Activated CD8-positive, alpha-beta T cell treated with anti-CD3 and anti-CD28 coated beads for 36 hours (primary cell): ENCODE data around the gene CPT1C. TPM values are rescaled to one million over a fixed set of nuclear protein-coding genes. Genes with fewer than 3 reads are reported as not detected.

Experiments
- ATAC-seq: fragments of 200-7000 bp; cut with Tn5 transposase; one replicate; pipeline ENCODE4 v1.10.0; 2021; ENCODE audit warnings: mild to moderate bottlenecking, moderate library complexity
- CTCF ChIA-PET: fragments of 350-600 bp; sonication (Branson Sonifier 250); formaldehyde crosslinking; loops from one replicate; lab custom pipeline; 2021; ENCODE audit warnings: antibody characterized with exemption; lab: Charles Lee
- POLR2A ChIA-PET: fragments of 350-600 bp; sonication (Branson Sonifier 250); formaldehyde crosslinking; loops from one replicate; lab custom pipeline; 2021; ENCODE audit warnings: antibody characterized with exemption; lab: Charles Lee
- DNase-seq: peaks from one replicate; pipeline ENCODE4 v3.0.0-alpha.2; 2020
- H3K27ac Mint-ChIP-seq: one replicate; pipeline ENCODE4 v1.8.0; 2021; ENCODE audit warnings: mild to moderate bottlenecking, mixed read lengths
- H3K27me3 Mint-ChIP-seq: one replicate; pipeline ENCODE4 v1.8.0; 2021; ENCODE audit warnings: mixed read lengths
- H3K36me3 Mint-ChIP-seq: one replicate; pipeline ENCODE4 v1.8.0; 2021; ENCODE audit warnings: low read depth, mixed read lengths
- H3K4me1 Mint-ChIP-seq: one replicate; pipeline ENCODE4 v1.8.0; 2021; ENCODE audit warnings: low read depth, mixed read lengths
- H3K4me3 Mint-ChIP-seq: one replicate; pipeline ENCODE4 v1.8.0; 2021; ENCODE audit warnings: mild to moderate bottlenecking, moderate library complexity, mixed read lengths
- H3K9me3 Mint-ChIP-seq: one replicate; pipeline ENCODE4 v1.8.0; 2021; ENCODE audit warnings: mixed read lengths
- intact Hi-C: fragments of 100-400 bp; cut with micrococcal nuclease; formaldehyde crosslinking; loops from one replicate; pipeline ENCODE4 v1.10.0; 2022
- total RNA-seq, 2 experiments: library from RNA; stranded (reverse); gene quantifications; one replicate each; pipeline ENCODE4 v1.2.3, GENCODE V29; 2021
- TF ChIP-seq, protein P1 (sequence below): fragments of 200-600 bp; IDR thresholded peaks from one replicate; pipeline ENCODE4 v1.8.0; 2022; ENCODE audit warnings: antibody characterized with exemption, mild to moderate bottlenecking

The CPT1C gene
- total RNA-seq, 2 experiments from 2014 or later = 0.69 to 1.0 TPM

- ATAC-seq = no peak
- H3K4me1 Mint-ChIP-seq = peaks cover 18% of the 10 kb centered on the region
- no peak overlapping the region for H3K4me3 Mint-ChIP-seq
- H3K27me3 Mint-ChIP-seq = no peaks in the 10 kb centered on the region
- H3K36me3 Mint-ChIP-seq = peaks cover 14% of the 10 kb centered on the region
- POLR2A ChIA-PET = interaction anchor here (1.2 to 6.7 kb wide), 2 partner anchors 7 to 18 kb away, joined by 3 to 47 read pairs; partner anchors contain the start of gene PRMT1
- intact Hi-C loops = no loop called here
- DNase-seq = peak; percentile 15
- H3K27ac Mint-ChIP-seq = no peak overlapping the region
- TF ChIP-seq, protein P1, sequence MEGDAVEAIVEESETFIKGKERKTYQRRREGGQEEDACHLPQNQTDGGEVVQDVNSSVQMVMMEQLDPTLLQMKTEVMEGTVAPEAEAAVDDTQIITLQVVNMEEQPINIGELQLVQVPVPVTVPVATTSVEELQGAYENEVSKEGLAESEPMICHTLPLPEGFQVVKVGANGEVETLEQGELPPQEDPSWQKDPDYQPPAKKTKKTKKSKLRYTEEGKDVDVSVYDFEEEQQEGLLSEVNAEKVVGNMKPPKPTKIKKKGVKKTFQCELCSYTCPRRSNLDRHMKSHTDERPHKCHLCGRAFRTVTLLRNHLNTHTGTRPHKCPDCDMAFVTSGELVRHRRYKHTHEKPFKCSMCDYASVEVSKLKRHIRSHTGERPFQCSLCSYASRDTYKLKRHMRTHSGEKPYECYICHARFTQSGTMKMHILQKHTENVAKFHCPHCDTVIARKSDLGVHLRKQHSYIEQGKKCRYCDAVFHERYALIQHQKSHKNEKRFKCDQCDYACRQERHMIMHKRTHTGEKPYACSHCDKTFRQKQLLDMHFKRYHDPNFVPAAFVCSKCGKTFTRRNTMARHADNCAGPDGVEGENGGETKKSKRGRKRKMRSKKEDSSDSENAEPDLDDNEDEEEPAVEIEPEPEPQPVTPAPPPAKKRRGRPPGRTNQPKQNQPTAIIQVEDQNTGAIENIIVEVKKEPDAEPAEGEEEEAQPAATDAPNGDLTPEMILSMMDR = no peak
- CTCF ChIA-PET = no interaction called here
- no peaks in the 10 kb centered on the region for H3K9me3 Mint-ChIP-seq
Measured at GRCh38 chr19:49669516-49669915, 21.4 kb upstream of the CPT1C start.

DNA sequence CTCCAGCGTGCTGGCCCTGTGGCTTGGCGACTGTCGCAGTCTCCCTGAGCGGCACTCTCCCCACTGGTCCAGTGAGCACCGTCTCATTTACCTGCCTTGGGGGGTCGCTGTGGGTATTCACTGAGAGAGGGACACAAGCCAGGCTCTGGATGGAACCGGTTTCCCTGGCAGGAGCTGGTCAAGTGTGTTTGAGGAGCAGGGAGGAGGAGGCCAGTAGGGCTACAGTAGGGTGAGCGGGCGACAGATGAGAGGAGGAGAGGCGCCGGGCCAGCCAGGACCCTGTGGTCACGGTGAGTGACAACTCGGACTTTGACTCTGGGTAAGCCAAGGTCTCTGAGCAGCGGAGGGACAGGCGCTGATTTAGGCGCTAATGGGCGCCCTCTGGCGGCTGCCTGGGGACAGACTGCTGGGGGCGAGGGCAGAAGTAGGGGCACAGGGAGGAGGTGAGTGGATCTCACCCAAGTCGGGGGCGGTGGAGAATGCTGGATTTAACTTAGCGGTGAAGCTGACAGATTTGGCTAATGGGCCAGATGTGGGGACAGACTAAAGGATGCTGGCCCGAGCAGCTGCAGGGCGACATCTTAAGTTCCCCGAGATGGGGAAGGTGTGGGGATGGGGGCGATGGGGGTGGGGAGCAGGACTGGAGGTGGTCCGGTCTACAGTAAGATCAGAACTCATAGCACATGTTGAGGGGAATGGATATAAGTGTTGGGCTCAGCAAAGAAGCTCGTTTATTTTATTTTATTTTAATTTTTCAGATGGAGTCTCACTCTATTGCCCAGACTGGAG lies 18.6 kb upstream of the CPT1C start:
- no peak overlapping the region for H3K27ac Mint-ChIP-seq
- peaks cover 16% of the 10 kb centered on the region for H3K4me1 Mint-ChIP-seq
- ChIA-PET CTCF (interaction anchor here (0.8 to 3.4 kb wide), 30 partner anchors 8 to 306 kb away, joined by 3 to 33 read pairs (median 4); partner anchors contain the start of genes ADM5, RCN3, RRAS and SCAF1), POLR2A (interaction anchor here (1.6 kb wide), 1 partner anchor 22 kb away, joined by 4 read pairs; no protein-coding TSS in a partner anchor)
- no peak overlapping the region for H3K4me3 Mint-ChIP-seq
- peaks cover 15% of the 10 kb centered on the region for H3K36me3 Mint-ChIP-seq
- intact Hi-C loops = no loop called here
- H3K27me3 Mint-ChIP-seq = no peaks in the 10 kb centered on the region
- TF ChIP-seq, protein P1 = peak; percentile 90
- ATAC-seq = no peak
- no peaks in the 10 kb centered on the region for H3K9me3 Mint-ChIP-seq
- peak; percentile 83 for DNase-seq

GRCh38 chr19:49676136-49676783 lies 14.7 kb upstream of the CPT1C start:
- CTCF ChIA-PET = interaction anchor here (0.7 to 3.2 kb wide), 15 partner anchors 9 to 177 kb away, joined by 3 to 13 read pairs (median 4); partner anchors contain the start of genes BCL2L12, IRF3, NOSIP and RRAS
- Mint-ChIP-seq H3K9me3 (no peaks in the 10 kb centered on the region), H3K36me3 (peaks cover 18% of the 10 kb centered on the region), H3K27ac (peak overlapping the region; percentile 98), H3K4me1 (peaks cover 30% of the 10 kb centered on the region), H3K27me3 (no peaks in the 10 kb centered on the region), H3K4me3 (peak overlapping the region; percentile 98)
- POLR2A ChIA-PET = interaction anchor here (0.6 to 5.0 kb wide), 12 partner anchors 10 to 252 kb away, joined by 3 to 47 read pairs (median 6); partner anchors contain the start of genes AKT1S1, BCL2L12, IRF3 and NOSIP
- TF ChIP-seq, protein P1 = no peak
- intact Hi-C loops = loop anchor here (5.0 kb wide), 2 partner anchors 34 to 84 kb away; partner anchors contain the start of genes PRR12, RRAS and SCAF1
- DNase-seq = peak; percentile 53
- peak; percentile 18 for ATAC-seq

GRCh38 chr19:49676784-49677230 lies 14.1 kb upstream of the CPT1C start:
- Mint-ChIP-seq H3K27me3 (no peaks in the 10 kb centered on the region), H3K4me1 (peaks cover 30% of the 10 kb centered on the region), H3K36me3 (peaks cover 20% of the 10 kb centered on the region), H3K4me3 (peak overlapping the region; percentile 98), H3K27ac (peak overlapping the region; percentile 98), H3K9me3 (no peaks in the 10 kb centered on the region)
- ChIA-PET CTCF (interaction anchor here (0.7 to 3.2 kb wide), 13 partner anchors 9 to 177 kb away, joined by 3 to 13 read pairs (median 5); partner anchors contain the start of genes BCL2L12, IRF3, NOSIP and RRAS), POLR2A (interaction anchor here (0.6 to 5.0 kb wide), 13 partner anchors 10 to 315 kb away, joined by 3 to 47 read pairs (median 7); partner anchors contain the start of genes ADM5, AKT1S1, BCL2L12 and CPT1C)
- peak; percentile 100 for DNase-seq
- TF ChIP-seq, protein P1 = no peak
- intact Hi-C loops = loop anchor here (5.0 kb wide), 2 partner anchors 35 to 85 kb away; partner anchors contain the start of genes PRR12, RRAS and SCAF1
- ATAC-seq = peak; percentile 76
